Measurements from ENCODE around the gene ABTB2.

DNA sequence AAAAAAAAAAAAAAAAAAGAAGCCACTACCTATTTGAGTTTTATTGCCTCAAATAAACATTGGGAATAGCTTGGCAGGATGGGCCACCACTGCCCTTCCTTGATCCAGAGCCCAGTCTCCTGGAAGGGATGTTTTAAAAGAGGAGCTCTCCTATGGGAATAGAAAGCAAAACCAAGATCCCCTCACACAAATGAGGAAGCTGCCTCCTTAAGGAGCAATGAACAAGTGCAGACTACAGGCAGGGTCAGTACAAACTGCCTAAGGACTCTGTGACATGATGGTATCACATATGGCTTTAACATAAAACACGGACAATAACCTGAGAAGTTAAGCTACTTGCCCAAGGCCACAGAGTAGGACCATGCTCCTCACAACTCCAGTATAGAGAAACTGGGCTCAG is 131.6 kb downstream of the ABTB2 start:
- TF ChIP-seq, protein P1, sequence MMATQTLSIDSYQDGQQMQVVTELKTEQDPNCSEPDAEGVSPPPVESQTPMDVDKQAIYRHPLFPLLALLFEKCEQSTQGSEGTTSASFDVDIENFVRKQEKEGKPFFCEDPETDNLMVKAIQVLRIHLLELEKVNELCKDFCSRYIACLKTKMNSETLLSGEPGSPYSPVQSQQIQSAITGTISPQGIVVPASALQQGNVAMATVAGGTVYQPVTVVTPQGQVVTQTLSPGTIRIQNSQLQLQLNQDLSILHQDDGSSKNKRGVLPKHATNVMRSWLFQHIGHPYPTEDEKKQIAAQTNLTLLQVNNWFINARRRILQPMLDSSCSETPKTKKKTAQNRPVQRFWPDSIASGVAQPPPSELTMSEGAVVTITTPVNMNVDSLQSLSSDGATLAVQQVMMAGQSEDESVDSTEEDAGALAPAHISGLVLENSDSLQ (IDR thresholded peaks at IDR 0.05), result no peak
- TF ChIP-seq RBBP5 (conservative IDR thresholded peaks at IDR 0.05) (no peak), MEF2B (IDR thresholded peaks at IDR 0.05; ENCODE audit: partially characterized antibody, poor library complexity, severe bottlenecking) (no peak), SMAD1 (IDR thresholded peaks at IDR 0.05; ENCODE audit: low read depth, partially characterized antibody) (no peak), POLR2AphosphoS5 (IDR thresholded peaks at IDR 0.05; ENCODE audit: low read length) (no peak)
- TF ChIP-seq, protein P2, sequence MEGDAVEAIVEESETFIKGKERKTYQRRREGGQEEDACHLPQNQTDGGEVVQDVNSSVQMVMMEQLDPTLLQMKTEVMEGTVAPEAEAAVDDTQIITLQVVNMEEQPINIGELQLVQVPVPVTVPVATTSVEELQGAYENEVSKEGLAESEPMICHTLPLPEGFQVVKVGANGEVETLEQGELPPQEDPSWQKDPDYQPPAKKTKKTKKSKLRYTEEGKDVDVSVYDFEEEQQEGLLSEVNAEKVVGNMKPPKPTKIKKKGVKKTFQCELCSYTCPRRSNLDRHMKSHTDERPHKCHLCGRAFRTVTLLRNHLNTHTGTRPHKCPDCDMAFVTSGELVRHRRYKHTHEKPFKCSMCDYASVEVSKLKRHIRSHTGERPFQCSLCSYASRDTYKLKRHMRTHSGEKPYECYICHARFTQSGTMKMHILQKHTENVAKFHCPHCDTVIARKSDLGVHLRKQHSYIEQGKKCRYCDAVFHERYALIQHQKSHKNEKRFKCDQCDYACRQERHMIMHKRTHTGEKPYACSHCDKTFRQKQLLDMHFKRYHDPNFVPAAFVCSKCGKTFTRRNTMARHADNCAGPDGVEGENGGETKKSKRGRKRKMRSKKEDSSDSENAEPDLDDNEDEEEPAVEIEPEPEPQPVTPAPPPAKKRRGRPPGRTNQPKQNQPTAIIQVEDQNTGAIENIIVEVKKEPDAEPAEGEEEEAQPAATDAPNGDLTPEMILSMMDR (IDR thresholded peaks at IDR 0.05 in 2 of 3, conservative IDR thresholded peaks at IDR 0.05 in 1 of 3; ENCODE audit: control insufficient read depth in 2 of 3, extremely low read depth in 1 of 3, insufficient read depth in 1 of 3, low read depth in 3 of 3, low read length in 3 of 3), result peak in 1 of 3 experiments; percentile 16; a peak in 1 of 6 replicates
